OCI-LY1 (cell line): Measurements from ENCODE around the gene C12orf43.

Experiments used
- H2AFZ ChIP-seq: fragments of 200-600 bp; sonication (generic), shearing (Covaris generic); 2 replicates; pipeline ENCODE4 v1.6.0; 2014; ENCODE audit warnings: antibody characterized with exemption, mild to moderate bottlenecking, low read length
- H3F3A ChIP-seq: fragments of 200-600 bp; sonication (generic), shearing (Covaris generic); 2 replicates; pipeline ENCODE4 v1.6.0; 2014; ENCODE audit warnings: mild to moderate bottlenecking, antibody characterized with exemption, low read length, moderate library complexity; ENCODE audit not compliant: insufficient read depth
- H3K27ac ChIP-seq: fragments of 200-600 bp; sonication (generic); 2 replicates; pipeline ENCODE4 v1.5.1; 2014; ENCODE audit warnings: low read length, mixed run types, mild to moderate bottlenecking, low read depth; ENCODE audit not compliant: poor library complexity, severe bottlenecking
- H3K27me3 ChIP-seq: fragments of 200-600 bp; sonication (generic); 2 replicates; pipeline ENCODE4 v1.6.0; 2014; ENCODE audit warnings: antibody characterized with exemption, mild to moderate bottlenecking, low read length, moderate library complexity; ENCODE audit not compliant: insufficient read depth
- H3K36me3 ChIP-seq: fragments of 200-600 bp; sonication (generic); 2 replicates; pipeline ENCODE4 v1.6.1; 2014; ENCODE audit warnings: mild to moderate bottlenecking, antibody characterized with exemption, low read length, moderate library complexity, mixed read lengths; ENCODE audit not compliant: insufficient read depth
- H3K4me1 ChIP-seq: fragments of 200-600 bp; sonication (generic); 2 replicates; pipeline ENCODE4 v1.5.1; 2014; ENCODE audit warnings: mild to moderate bottlenecking, low read length, moderate library complexity; ENCODE audit not compliant: insufficient read depth, severe bottlenecking
- H3K4me2 ChIP-seq: fragments of 200-600 bp; sonication (generic), shearing (Covaris generic); 2 replicates; pipeline ENCODE4 v1.6.1; 2014; ENCODE audit warnings: low read length
- H3K4me3 ChIP-seq: fragments of 200-600 bp; sonication (generic); 2 replicates; pipeline ENCODE4 v1.5.1; 2014; ENCODE audit warnings: low read length, low read depth, mild to moderate bottlenecking, mixed read lengths; ENCODE audit not compliant: poor library complexity, severe bottlenecking
- H3K79me2 ChIP-seq: fragments of 200-600 bp; shearing (Covaris generic); 2 replicates; pipeline ENCODE4 v1.6.1; 2016; ENCODE audit warnings: mixed run types, low read length, mixed read lengths; ENCODE audit not compliant: insufficient read depth
- H3K9ac ChIP-seq: fragments of 200-600 bp; sonication (generic), shearing (Covaris generic); 2 replicates; pipeline ENCODE4 v1.6.1; 2014; ENCODE audit warnings: mild to moderate bottlenecking, low read length, mixed read lengths
- H3K9me2 ChIP-seq: fragments of 200-600 bp; sonication (generic), shearing (Covaris generic); 2 replicates; pipeline ENCODE4 v1.6.1; 2014; ENCODE audit warnings: low read depth, mild to moderate bottlenecking, low read length, mixed read lengths
- H3K9me3 ChIP-seq: fragments of 200-600 bp; shearing (Covaris generic); 2 replicates; pipeline ENCODE4 v1.6.1; 2014; ENCODE audit warnings: low read length, mixed read lengths
- H4K20me1 ChIP-seq: fragments of 200-600 bp; sonication (generic), shearing (Covaris generic); 2 replicates; pipeline ENCODE4 v1.6.0; 2016; ENCODE audit warnings: mild to moderate bottlenecking, low read length; ENCODE audit not compliant: insufficient read depth
- CTCF ChIP-seq: fragments of 200-600 bp; sonication (generic), shearing (Covaris generic); IDR thresholded peaks from 2 replicates; pipeline ENCODE4 v1.5.1; 2017; ENCODE audit warnings: mild to moderate bottlenecking, antibody characterized with exemption, low read length, moderate library complexity, mixed read lengths
- EZH2 ChIP-seq: fragments of 200-600 bp; sonication (generic), shearing (Covaris generic); IDR thresholded peaks from 2 replicates; pipeline ENCODE4 v1.8.0; 2017; ENCODE audit warnings: borderline replicate concordance, mixed run types, mild to moderate bottlenecking, antibody characterized with exemption, low read length, moderate library complexity, mixed read lengths

C12orf43 gene

GRCh38 chr12:121034616-121035305 lies 18.5 kb upstream of the C12orf43 start:
- Histone ChIP-seq H3K9me2 (no peaks in the 10 kb centered on the region), H4K20me1 (no peaks in the 10 kb centered on the region), H3K9ac (no peak overlapping the region), H3F3A (no peaks in the 10 kb centered on the region), H3K79me2 (no peaks in the 10 kb centered on the region), H3K4me3 (no peak overlapping the region), H3K27ac (no peak overlapping the region), H3K36me3 (no peaks in the 10 kb centered on the region), H2AFZ (no peak overlapping the region), H3K4me2 (no peak overlapping the region), H3K27me3 (no peaks in the 10 kb centered on the region; the same call in 1 of the 2 replicates), H3K4me1 (peaks cover 9% of the 10 kb centered on the region), H3K9me3 (no peaks in the 10 kb centered on the region)
- no peak for TF ChIP-seq CTCF
- TF ChIP-seq EZH2, result no peak

GRCh38 chr12:121033625-121034349 lies 17.5 kb upstream of the C12orf43 start:
- H3K27ac ChIP-seq, result no peak overlapping the region
- H4K20me1 ChIP-seq, result no peaks in the 10 kb centered on the region
- no peaks in the 10 kb centered on the region for H3F3A ChIP-seq
- H3K4me1 ChIP-seq, result peaks cover 5% of the 10 kb centered on the region
- H3K27me3 ChIP-seq, result no peaks in the 10 kb centered on the region; the same call in 1 of the 2 replicates
- no peak overlapping the region for H3K4me3 ChIP-seq
- no peaks in the 10 kb centered on the region for H3K9me2 ChIP-seq
- TF ChIP-seq EZH2, result no peak
- no peak for TF ChIP-seq CTCF
- no peaks in the 10 kb centered on the region for H3K79me2 ChIP-seq
- H3K9me3 ChIP-seq, result no peaks in the 10 kb centered on the region
- H3K9ac ChIP-seq, result no peak overlapping the region
- no peak overlapping the region for H3K4me2 ChIP-seq
- H2AFZ ChIP-seq, result no peak overlapping the region
- H3K36me3 ChIP-seq, result no peaks in the 10 kb centered on the region

- Histone ChIP-seq H3K27ac (no peak overlapping the region), H3K27me3 (no peaks in the 10 kb centered on the region; the same call in 1 of the 2 replicates), H4K20me1 (no peaks in the 10 kb centered on the region), H3K4me3 (no peak overlapping the region), H3K9me3 (no peaks in the 10 kb centered on the region), H3F3A (no peaks in the 10 kb centered on the region), H3K79me2 (no peaks in the 10 kb centered on the region), H3K9ac (no peak overlapping the region), H3K9me2 (no peaks in the 10 kb centered on the region), H3K36me3 (no peaks in the 10 kb centered on the region), H3K4me1 (no peaks in the 10 kb centered on the region), H3K4me2 (no peak overlapping the region), H2AFZ (no peak overlapping the region)
- TF ChIP-seq CTCF, result no peak
- no peak for TF ChIP-seq EZH2
Observed at GRCh38 chr12:121030576-121031212, 14.4 kb upstream of the C12orf43 start.
